Thoracic aorta (tissue), 2 donors: Measurements from ENCODE around the gene APOC3. TPM values are rescaled to one million over a fixed set of nuclear protein-coding genes. Genes with fewer than 3 reads are reported as not detected.

Experiments used
- ATAC-seq: fragments of 150-250 bp; one replicate; pipeline ENCODE4 v1.8.0; 2017; ENCODE audit warnings: low read depth; ENCODE audit not compliant: insufficient number of reproducible peaks, low FRiP score
- DNase-seq: peaks from one replicate; pipeline ENCODE4 v3.0.0-alpha.2; 2020; ENCODE audit warnings: low spot score
- H3K27ac ChIP-seq, 2 donors: fragments of 200-600 bp; sonication (generic); 1 replicate in 1 of 2; 2 replicates in 1 of 2; pipeline ENCODE4 v1.5.1; 2016; ENCODE audit warnings: mild to moderate bottlenecking in 2 of 2, moderate library complexity in 2 of 2
- H3K27me3 ChIP-seq: fragments of 200-600 bp; sonication (generic); replicated peaks from 2 replicates; pipeline ENCODE4 v1.6.0; 2016; ENCODE audit warnings: mild to moderate bottlenecking; ENCODE audit not compliant: insufficient read depth
- H3K36me3 ChIP-seq: fragments of 200-600 bp; sonication (generic); one replicate; pipeline ENCODE4 v1.5.1; 2016
- H3K4me1 ChIP-seq, 2 donors: fragments of 200-600 bp; sonication (generic); 1 replicate in 1 of 2; 2 replicates in 1 of 2; pipeline versions ENCODE4 v1.5.1 to v1.6.0; 2016; ENCODE audit warnings: low read depth in 2 of 2, mild to moderate bottlenecking in 1 of 2; ENCODE audit not compliant: control insufficient read depth in 1 of 2
- H3K4me3 ChIP-seq: fragments of 200-600 bp; sonication (generic); 2 replicates; pipeline ENCODE4 v1.5.1; 2016; ENCODE audit warnings: mild to moderate bottlenecking
- H3K9me3 ChIP-seq: fragments of 200-600 bp; sonication (generic); 2 replicates; pipeline ENCODE4 v1.5.1; 2016
- CTCF ChIP-seq: fragments of 200-600 bp; sonication (generic); IDR thresholded peaks from one replicate; pipeline ENCODE4 v1.5.1; 2019; ENCODE audit warnings: antibody characterized with exemption
- total RNA-seq, 2 donors: library from RNA; depleted of rRNA; stranded (reverse); fragments of >200 nt; gene quantifications; one replicate each; pipeline versions ENCODE4 v1.1.0 to v1.2.3, GENCODE V29; 2016

The APOC3 gene
- total RNA-seq, 2 donors from 2014 or later = not detected

DNA sequence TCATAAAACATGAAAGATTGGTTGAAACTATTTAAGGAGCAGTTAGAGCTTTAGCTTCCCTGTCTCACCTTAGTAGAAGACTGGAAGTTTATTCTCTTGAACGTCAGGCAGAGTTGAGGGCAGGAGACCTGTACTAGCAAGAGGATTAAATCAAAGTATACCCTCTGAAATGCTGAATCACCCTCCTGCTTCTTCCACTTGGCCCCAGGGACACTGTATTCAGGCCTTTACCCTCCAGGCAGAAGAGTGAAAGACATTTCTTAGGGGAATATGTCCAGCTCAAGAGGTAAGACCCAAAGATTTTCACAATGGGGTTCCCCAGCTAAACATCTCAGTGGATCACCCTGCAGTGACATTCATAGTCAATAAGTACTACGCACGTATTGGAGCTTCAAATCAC is 18.5 kb upstream of the APOC3 start:
- TF ChIP-seq CTCF = no peak
- H3K27me3 ChIP-seq = no peaks in the 10 kb centered on the region
- no peaks in the 10 kb centered on the region for H3K36me3 ChIP-seq
- H3K4me3 ChIP-seq = no peak overlapping the region
- DNase-seq = no peak
- no peak overlapping the region for H3K27ac ChIP-seq
- ATAC-seq = no peak
- no peaks in the 10 kb centered on the region for H3K4me1 ChIP-seq
- H3K9me3 ChIP-seq = no peaks in the 10 kb centered on the region

DNA sequence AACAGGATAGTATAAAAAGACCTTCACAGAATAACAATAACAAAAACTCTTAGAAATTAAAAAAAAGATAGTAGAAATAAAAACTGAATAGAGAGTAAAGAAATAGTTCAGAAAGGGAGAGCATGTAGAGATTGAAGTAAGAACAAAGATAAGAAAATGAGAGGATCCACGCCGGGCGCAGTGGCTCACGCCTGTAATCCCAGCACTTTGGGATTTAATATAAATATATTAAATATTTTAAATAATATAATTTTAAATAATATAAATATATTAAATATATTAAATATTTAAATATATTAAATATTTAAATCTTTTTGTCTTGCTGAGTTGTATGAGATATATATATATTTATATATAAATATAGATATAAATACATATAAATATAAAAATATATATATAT is 17.6 kb upstream of the APOC3 start:
- no peaks in the 10 kb centered on the region for H3K27me3 ChIP-seq
- DNase-seq = no peak
- no peaks in the 10 kb centered on the region for H3K36me3 ChIP-seq
- TF ChIP-seq CTCF = no peak
- H3K27ac ChIP-seq = no peak overlapping the region
- no peak overlapping the region for H3K4me3 ChIP-seq
- H3K9me3 ChIP-seq = no peaks in the 10 kb centered on the region
- no peaks in the 10 kb centered on the region for H3K4me1 ChIP-seq
- ATAC-seq = no peak

DNA sequence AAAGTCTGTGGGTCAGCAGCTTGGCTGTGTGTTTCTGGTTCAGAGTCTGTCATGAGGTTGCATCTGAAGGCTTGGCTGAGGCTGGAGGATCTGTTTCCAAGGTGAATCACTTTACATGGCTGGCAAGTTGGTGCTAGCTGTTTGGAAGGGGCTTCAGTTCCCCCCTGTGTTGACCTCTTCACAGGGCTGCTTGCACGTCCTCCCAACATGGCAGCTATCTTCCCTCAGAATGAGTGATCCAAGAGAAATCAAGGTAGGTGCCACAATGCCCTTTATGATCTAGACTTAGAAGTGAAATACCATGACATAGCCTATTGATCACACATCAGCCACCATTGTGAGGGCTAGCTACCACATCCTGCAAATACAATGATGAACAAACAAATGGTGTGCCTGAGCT is 16.5 kb upstream of the APOC3 start:
- no peaks in the 10 kb centered on the region for H3K36me3 ChIP-seq
- no peaks in the 10 kb centered on the region for H3K27me3 ChIP-seq
- H3K4me3 ChIP-seq = no peak overlapping the region
- TF ChIP-seq CTCF = no peak
- ATAC-seq (no peak), DNase-seq (no peak)
- no peak overlapping the region for H3K27ac ChIP-seq
- no peaks in the 10 kb centered on the region for H3K4me1 ChIP-seq
- H3K9me3 ChIP-seq = no peaks in the 10 kb centered on the region

- no peaks in the 10 kb centered on the region for H3K36me3 ChIP-seq
- no peak for TF ChIP-seq CTCF
- DNase-seq = no peak
- no peaks in the 10 kb centered on the region for H3K27me3 ChIP-seq
- no peak overlapping the region for H3K27ac ChIP-seq
- ATAC-seq = no peak
- H3K9me3 ChIP-seq = no peaks in the 10 kb centered on the region
- H3K4me3 ChIP-seq = no peak overlapping the region
- H3K4me1 ChIP-seq = no peaks in the 10 kb centered on the region
Measured at GRCh38 chr11:116813781-116814471, 15.8 kb upstream of the APOC3 start.

DNA sequence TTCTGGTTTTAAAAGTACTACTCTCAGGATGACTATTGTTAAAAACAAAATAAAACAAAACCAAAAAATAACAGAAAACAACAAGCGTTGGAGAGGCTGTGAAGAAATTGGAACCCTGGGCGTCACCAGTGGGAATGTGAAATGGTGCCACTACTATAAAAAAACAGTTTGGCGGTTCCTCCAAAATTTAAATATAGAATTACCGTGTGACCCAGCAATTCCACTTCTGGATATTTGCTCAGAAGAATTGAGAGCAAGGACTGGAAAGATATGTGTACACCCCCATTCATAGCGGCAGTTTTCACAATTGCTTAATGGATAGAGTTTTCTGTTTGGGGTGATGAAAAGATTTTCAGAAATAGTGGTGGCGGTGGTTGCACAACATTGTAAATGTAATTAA is 15.2 kb upstream of the APOC3 start:
- Histone ChIP-seq H3K4me3 (no peak overlapping the region), H3K27me3 (no peaks in the 10 kb centered on the region), H3K4me1 (no peaks in the 10 kb centered on the region), H3K27ac (no peak overlapping the region), H3K36me3 (no peaks in the 10 kb centered on the region), H3K9me3 (no peaks in the 10 kb centered on the region)
- ATAC-seq (no peak), DNase-seq (no peak)
- TF ChIP-seq CTCF = no peak
